Measurements from ENCODE around the gene HM13.
"Not testable (repeated sequence)": the region's sequence is repeated elsewhere in the genome, so short reads cannot be mapped to it uniquely, and the experiment has no call there.

The HM13 gene

GRCh38 chr20:31568773-31569162 is 54.5 kb downstream of the HM13 start:
- no peak for FAIRE-seq

GRCh38 chr20:31569163-31570020 is 55.1 kb downstream of the HM13 start:
- FAIRE-seq, result no peak

- FAIRE-seq, result no peak
These were observed 55.8 kb downstream of the HM13 start for GRCh38 chr20:31570021-31570463.

GRCh38 chr20:31570735-31571617 is 56.7 kb downstream of the HM13 start:
- no peak for FAIRE-seq

GRCh38 chr20:31572042-31572700 is 57.9 kb downstream of the HM13 start:
- no peak for FAIRE-seq

GRCh38 chr20:31572701-31573554 is 58.7 kb downstream of the HM13 start:
- FAIRE-seq, result peak; percentile 91

GRCh38 chr20:31573555-31574321 is 59.5 kb downstream of the HM13 start:
- FAIRE-seq, result no peak

- not testable (repeated sequence) for FAIRE-seq
These were observed 60.7 kb downstream of the HM13 start for GRCh38 chr20:31574986-31575385.

GRCh38 chr20:31576751-31577150 is 62.5 kb downstream of the HM13 start:
- no peak for FAIRE-seq

GRCh38 chr20:31577194-31577593 is 63.0 kb downstream of the HM13 start:
- no peak for FAIRE-seq

- FAIRE-seq, result no peak
These were observed 64.4 kb downstream of the HM13 start for GRCh38 chr20:31578448-31579138.

GRCh38 chr20:31579245-31579644 is 65.0 kb downstream of the HM13 start:
- FAIRE-seq, result no peak

- FAIRE-seq, result not testable (repeated sequence)
These were observed 65.9 kb downstream of the HM13 start for GRCh38 chr20:31579941-31580651.

GRCh38 chr20:31580706-31581105 is 66.5 kb downstream of the HM13 start:
- no peak for FAIRE-seq

GRCh38 chr20:31581391-31581790 is 67.1 kb downstream of the HM13 start:
- FAIRE-seq, result no peak

GRCh38 chr20:31587545-31588389 is 73.5 kb downstream of the HM13 start:
- no peak for FAIRE-seq

- FAIRE-seq, result no peak
These were observed 76.5 kb downstream of the HM13 start for GRCh38 chr20:31590717-31591225.

- FAIRE-seq, result no peak
These were observed 79.2 kb downstream of the HM13 start for GRCh38 chr20:31593221-31594001.

All from G401.6 (cell line).